Stimulated activated naive B cell treated with anti-CD40 and anti-IgM and Interleukin-4, amounts not matched to agents 10 μg/mL and 1 μg/mL and 100 μg/mL, for 72 hours (primary cell): ENCODE measurements around the gene AKAP13.
"Not testable (repeated sequence)": the region's sequence is repeated elsewhere in the genome, so short reads cannot be mapped to it uniquely, and the experiment has no call there.

Source experiments
- ATAC-seq, 2 donors: fragments of 150-1000 bp; cut with Tn5 transposase; replicated peaks; 2 replicates each; pipeline ENCODE4 v1.10.0; 2021; ENCODE audit warnings: moderate library complexity in 1 of 2
- DNase-seq: peaks from one replicate; pipeline ENCODE4 v3.0.0; 2021
- H3K27ac Mint-ChIP-seq: one replicate; pipeline ENCODE4 v1.8.0; 2022; ENCODE audit warnings: mild to moderate bottlenecking, mixed read lengths
- H3K27me3 Mint-ChIP-seq, 2 donors: one replicate each; pipeline ENCODE4 v1.8.0; 2022; ENCODE audit warnings: mixed read lengths in 2 of 2
- H3K36me3 Mint-ChIP-seq, 2 donors: one replicate each; pipeline ENCODE4 v1.8.0; 2022; ENCODE audit warnings: mixed read lengths in 2 of 2, mild to moderate bottlenecking in 1 of 2
- H3K4me1 Mint-ChIP-seq, 2 donors: one replicate each; pipeline ENCODE4 v1.8.0; 2022; ENCODE audit warnings: mixed read lengths in 2 of 2, mild to moderate bottlenecking in 1 of 2
- H3K4me3 Mint-ChIP-seq, 2 donors: one replicate each; pipeline ENCODE4 v1.8.0; 2022; ENCODE audit warnings: mild to moderate bottlenecking in 2 of 2, mixed read lengths in 2 of 2, moderate library complexity in 1 of 2
- H3K9me3 Mint-ChIP-seq, 2 donors: one replicate each; pipeline ENCODE4 v1.8.0; 2022; ENCODE audit warnings: mixed read lengths in 2 of 2, mild to moderate bottlenecking in 1 of 2

Gene AKAP13

DNA sequence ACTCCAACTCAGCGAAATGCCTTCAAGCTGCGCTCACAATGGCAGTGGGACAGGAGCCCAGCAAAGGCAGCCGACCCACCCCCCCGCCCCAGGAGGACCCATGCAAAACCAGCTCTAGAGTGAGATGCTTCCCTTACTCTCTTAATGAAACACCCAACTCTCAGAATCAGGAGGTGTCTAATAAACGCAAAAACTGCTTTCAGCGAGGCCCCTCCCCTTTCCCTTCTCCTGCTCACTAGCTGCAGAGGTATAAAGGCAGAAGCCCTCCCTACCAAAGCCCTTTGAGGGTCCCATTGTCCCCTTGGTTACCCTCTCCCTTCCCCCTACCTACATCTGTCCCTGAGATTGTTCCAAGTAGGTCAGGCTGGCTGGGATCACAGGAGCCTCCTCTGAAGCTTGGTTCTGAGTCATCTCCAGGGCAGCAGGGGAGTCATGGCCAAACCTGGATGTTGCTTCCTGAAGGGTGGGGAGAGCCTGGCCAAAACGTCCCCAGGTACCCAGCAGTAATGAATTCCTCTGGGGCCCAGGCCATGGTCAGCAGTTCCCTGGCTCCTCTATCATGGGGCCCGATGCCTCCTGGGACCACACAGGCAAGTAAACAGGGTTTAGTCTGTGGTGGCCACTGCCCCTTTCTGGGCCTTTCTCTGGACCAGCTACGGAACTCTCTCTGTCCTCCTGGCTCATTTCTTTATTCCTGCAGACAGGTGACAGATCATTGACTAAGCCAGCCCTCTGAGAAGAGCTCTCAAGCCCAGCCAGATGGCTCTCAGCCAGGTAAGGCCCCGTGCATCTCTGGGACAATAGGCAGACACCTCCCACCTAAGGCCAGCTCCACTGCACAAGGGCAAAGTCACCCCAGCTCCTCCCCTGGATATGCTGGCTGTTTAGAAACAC is 405.7 kb downstream of the AKAP13 start:
- Mint-ChIP-seq H3K36me3 (peaks cover 0 to 1% of the 10 kb centered on the region in 2 donors), H3K9me3 (no peaks in the 10 kb centered on the region), H3K4me3 (no peak overlapping the region), H3K4me1 (peaks cover 17 to 26% of the 10 kb centered on the region in 2 donors), H3K27ac (peak overlapping the region; percentile 9), H3K27me3 (no peaks in the 10 kb centered on the region)
- ATAC-seq = peak in 1 of 2 donors; percentile 18
- no peak for DNase-seq

DNA sequence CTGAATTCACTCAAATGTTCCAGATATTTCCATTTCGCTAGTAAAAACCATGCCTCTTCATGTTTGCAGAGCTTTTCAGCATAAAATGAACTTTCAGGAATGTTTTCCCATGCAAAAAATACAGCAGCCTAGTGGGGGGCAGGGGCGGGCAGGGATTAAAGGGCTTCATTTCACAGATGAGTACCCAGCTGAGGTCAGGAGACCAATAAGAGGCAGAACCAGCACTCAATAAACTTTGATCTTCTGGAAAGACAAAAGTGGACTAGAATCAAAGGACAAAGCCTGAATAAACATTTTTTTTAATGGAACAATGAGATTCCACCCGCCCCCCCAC is 406.3 kb downstream of the AKAP13 start:
- no peak overlapping the region for H3K4me3 Mint-ChIP-seq
- H3K27me3 Mint-ChIP-seq = no peaks in the 10 kb centered on the region
- H3K4me1 Mint-ChIP-seq = peaks cover 17 to 25% of the 10 kb centered on the region in 2 donors
- no peak for DNase-seq
- H3K9me3 Mint-ChIP-seq = no peaks in the 10 kb centered on the region
- no peak for ATAC-seq
- peaks cover 0 to 1% of the 10 kb centered on the region in 2 donors for H3K36me3 Mint-ChIP-seq
- H3K27ac Mint-ChIP-seq = no peak overlapping the region

DNA sequence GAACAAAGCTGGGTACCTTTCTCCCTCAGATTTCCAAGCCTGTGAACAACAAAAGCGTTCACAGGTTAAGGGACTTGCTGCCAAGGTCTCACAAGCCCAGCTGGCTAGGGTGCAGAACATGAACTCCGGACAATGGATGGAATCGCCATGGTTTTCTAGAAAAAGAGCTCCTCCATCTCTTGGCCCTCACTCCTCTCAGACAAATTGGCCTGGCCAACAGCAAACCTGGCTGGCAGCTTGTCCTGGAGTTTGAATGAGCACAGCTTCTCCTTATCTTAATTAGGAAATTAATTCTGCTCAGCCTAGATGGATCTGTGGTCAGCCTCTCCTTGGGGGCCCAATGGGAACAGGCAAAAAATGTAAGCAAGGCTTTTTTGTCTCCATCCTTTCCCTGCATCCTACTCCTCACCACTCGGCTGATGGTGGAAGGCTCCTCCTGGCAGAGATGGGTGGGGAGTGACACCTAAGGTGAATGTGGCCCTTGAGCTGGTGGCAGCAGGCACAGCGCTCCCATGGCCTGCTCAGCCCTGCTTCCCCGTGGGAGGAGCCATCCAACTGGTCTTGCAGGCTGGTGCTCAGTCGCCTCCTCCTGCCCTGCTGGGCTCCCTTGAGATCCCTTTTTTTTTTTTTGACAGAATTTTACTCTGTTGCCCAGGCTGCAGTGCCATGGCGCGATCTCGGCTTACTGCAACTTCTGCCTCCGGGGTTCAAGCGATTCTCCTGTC is 408.5 kb downstream of the AKAP13 start:
- no peak for DNase-seq
- no peak for ATAC-seq
- H3K4me1 Mint-ChIP-seq = peaks cover 24 to 33% of the 10 kb centered on the region in 2 donors
- H3K27me3 Mint-ChIP-seq = peaks cover 6% of the 10 kb centered on the region in 2 donors
- H3K27ac Mint-ChIP-seq = no peak overlapping the region
- no peaks in the 10 kb centered on the region for H3K9me3 Mint-ChIP-seq
- H3K4me3 Mint-ChIP-seq = no peak overlapping the region
- H3K36me3 Mint-ChIP-seq = peaks cover 0 to 1% of the 10 kb centered on the region in 2 donors

- Mint-ChIP-seq H3K27me3 (peaks cover 6% of the 10 kb centered on the region in 2 donors), H3K4me1 (peaks cover 24 to 35% of the 10 kb centered on the region in 2 donors), H3K36me3 (peaks cover 0 to 1% of the 10 kb centered on the region in 2 donors), H3K27ac (no peak overlapping the region), H3K4me3 (no peak overlapping the region), H3K9me3 (no peaks in the 10 kb centered on the region)
- no peak for DNase-seq
- no peak for ATAC-seq
Measured at GRCh38 chr15:85789496-85789875, 409.1 kb downstream of the AKAP13 start.

DNA sequence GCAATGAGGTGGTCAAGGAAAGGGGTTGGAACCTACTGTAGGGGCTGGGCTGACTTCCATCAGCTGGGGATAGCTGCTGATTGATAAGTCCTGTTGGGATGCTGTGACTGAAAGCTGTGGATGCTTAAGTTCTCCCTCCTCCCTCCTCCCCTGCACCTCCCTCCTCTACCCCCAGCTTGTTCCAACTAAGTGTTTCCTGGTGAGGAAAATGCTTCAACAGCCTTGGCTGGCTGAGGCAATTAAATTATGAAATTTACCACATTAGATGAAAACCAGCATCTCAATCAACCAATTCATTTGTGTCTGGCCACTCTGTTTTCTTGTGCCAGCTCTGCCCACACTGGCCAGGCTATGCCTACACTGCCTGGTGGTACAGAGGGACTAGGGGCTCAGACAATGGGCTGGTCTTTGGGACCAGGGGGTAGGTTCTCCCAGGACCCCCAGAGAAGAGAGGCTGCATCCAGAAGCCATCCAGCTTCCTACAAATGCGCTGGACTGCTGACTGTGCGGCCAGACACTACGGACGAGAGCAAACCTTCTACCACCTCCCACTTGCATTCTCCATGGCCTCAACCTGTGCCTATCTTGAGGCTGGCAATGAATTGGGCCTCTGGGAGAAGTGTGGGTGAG is 411.8 kb downstream of the AKAP13 start:
- H3K36me3 Mint-ChIP-seq = peaks cover 0 to 1% of the 10 kb centered on the region in 2 donors
- H3K27me3 Mint-ChIP-seq = peaks cover 6 to 11% of the 10 kb centered on the region in 2 donors
- DNase-seq (no peak), ATAC-seq (no peak)
- peaks cover 27 to 34% of the 10 kb centered on the region in 2 donors for H3K4me1 Mint-ChIP-seq
- H3K9me3 Mint-ChIP-seq = no peaks in the 10 kb centered on the region
- no peak overlapping the region for H3K27ac Mint-ChIP-seq
- H3K4me3 Mint-ChIP-seq = no peak overlapping the region

- DNase-seq (no peak), ATAC-seq (no peak)
- peaks cover 6 to 11% of the 10 kb centered on the region in 2 donors for H3K27me3 Mint-ChIP-seq
- H3K4me3 Mint-ChIP-seq = peak overlapping the region; percentile 87
- peaks cover 0 to 1% of the 10 kb centered on the region in 2 donors for H3K36me3 Mint-ChIP-seq
- no peaks in the 10 kb centered on the region for H3K9me3 Mint-ChIP-seq
- H3K27ac Mint-ChIP-seq = no peak overlapping the region
- peaks cover 24 to 32% of the 10 kb centered on the region in 2 donors for H3K4me1 Mint-ChIP-seq
Measured at GRCh38 chr15:85792912-85793590, 412.6 kb downstream of the AKAP13 start.

GRCh38 chr15:85793641-85794597 is 413.5 kb downstream of the AKAP13 start:
- peak overlapping the region; percentile 87 for H3K4me3 Mint-ChIP-seq
- H3K9me3 Mint-ChIP-seq = no peaks in the 10 kb centered on the region
- peaks cover 6 to 11% of the 10 kb centered on the region in 2 donors for H3K27me3 Mint-ChIP-seq
- DNase-seq (peak; percentile 8), ATAC-seq (peak; percentile 48 to 56)
- H3K36me3 Mint-ChIP-seq = peaks cover 0 to 1% of the 10 kb centered on the region in 2 donors
- H3K4me1 Mint-ChIP-seq = peaks cover 22 to 27% of the 10 kb centered on the region in 2 donors
- H3K27ac Mint-ChIP-seq = peak overlapping the region; percentile 70

GRCh38 chr15:85794598-85795336 is 414.4 kb downstream of the AKAP13 start, which contains the start of gene KLHL25:
Gene KLHL25 (minus strand): TSS chr15:85794925. CDS start chr15:85769810, 25,115 bp downstream.
- peak within 1 kb of the TSS; percentile 75 for H3K27ac Mint-ChIP-seq
- H3K27me3 Mint-ChIP-seq = peaks cover 6 to 11% of the 10 kb centered on the region in 2 donors
- H3K4me3 Mint-ChIP-seq = peak within 1 kb of the TSS; percentile 87 to 88
- H3K9me3 Mint-ChIP-seq = no peaks in the 10 kb centered on the region
- peaks cover 0 to 1% of the 10 kb centered on the region in 2 donors for H3K36me3 Mint-ChIP-seq
- peak; percentile 96 to 98 for ATAC-seq
- H3K4me1 Mint-ChIP-seq = peaks cover 22 to 27% of the 10 kb centered on the region in 2 donors
- peak; percentile 88 for DNase-seq

DNA sequence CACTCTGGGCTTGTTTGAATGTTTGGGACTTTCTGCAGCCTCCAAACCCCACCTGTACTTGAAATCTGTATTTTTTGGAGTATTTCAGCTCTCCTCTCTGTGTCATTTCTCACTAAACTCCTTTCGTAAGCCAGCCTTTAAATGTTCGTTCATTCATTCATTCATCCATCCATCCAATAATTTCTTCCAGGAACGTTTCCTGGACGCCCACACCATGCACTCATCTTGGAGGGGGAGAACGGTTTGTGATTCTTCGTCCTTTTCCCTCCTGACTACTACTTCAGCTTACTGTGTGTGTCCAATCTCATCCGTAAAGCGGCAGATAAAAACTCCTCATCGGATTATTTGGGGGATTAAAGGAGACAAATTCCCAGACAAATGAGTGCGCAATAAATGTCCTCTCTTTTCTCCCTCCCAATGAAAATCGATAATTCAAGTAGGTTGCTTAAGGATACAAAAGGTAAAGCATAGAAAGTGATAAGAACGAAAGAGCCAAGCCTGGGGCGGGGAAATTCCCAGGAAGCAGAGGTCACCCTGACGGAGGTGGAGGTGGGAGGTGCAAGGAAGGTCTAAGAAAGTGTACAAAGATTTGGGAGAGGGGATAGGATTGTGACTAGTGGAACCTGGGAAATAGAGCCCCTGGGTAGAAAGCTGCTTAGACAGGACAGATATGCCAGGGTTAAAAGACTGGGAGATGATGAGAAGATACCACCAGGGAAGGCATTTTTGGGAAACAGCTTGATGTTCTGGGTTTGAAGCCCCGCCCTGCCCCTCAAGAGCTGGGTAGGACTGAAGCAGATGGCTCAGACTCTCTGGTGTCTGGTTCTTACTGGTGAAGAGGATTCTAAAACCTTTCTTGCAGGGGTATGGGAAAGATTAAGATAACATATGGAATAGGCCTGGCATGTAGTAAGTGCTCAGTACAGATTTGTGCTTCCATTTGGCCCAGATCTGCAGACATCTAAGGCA is 415.2 kb downstream of the AKAP13 start:
- peaks cover 6 to 11% of the 10 kb centered on the region in 2 donors for H3K27me3 Mint-ChIP-seq
- H3K27ac Mint-ChIP-seq = no peak overlapping the region
- no peaks in the 10 kb centered on the region for H3K9me3 Mint-ChIP-seq
- peak overlapping the region; percentile 87 to 88 for H3K4me3 Mint-ChIP-seq
- ATAC-seq (no peak), DNase-seq (no peak)
- peaks cover 27 to 32% of the 10 kb centered on the region in 2 donors for H3K4me1 Mint-ChIP-seq
- H3K36me3 Mint-ChIP-seq = no peaks in the 10 kb centered on the region

DNA sequence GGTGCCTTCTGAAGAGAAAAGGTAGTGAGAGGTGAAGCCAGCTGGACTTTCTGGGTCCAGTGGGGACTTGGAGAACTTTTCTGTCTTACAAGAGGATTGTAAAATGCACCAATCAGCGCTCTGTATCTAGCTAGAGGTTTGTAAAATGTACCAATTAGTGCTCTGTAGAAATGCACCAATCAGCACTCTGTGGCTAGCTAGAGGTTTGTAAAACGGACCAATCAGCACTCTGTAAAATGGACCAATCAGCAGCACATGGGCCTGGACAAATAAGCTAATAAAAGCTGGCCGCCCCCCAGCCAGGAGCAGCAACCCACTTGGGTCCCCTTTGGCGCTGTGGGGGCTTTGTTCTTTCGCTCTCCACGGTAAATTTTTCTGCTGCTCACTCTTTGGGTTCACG is 416.0 kb downstream of the AKAP13 start:
- DNase-seq, H3K27ac Mint-ChIP-seq, H3K36me3 Mint-ChIP-seq, H3K9me3 Mint-ChIP-seq, ATAC-seq, H3K4me3 Mint-ChIP-seq: not testable (repeated sequence)
- H3K27me3 Mint-ChIP-seq = peaks cover 6 to 11% of the 10 kb centered on the region in 2 donors
- peaks cover 32 to 40% of the 10 kb centered on the region in 2 donors for H3K4me1 Mint-ChIP-seq
